HCT116 (cell line): Measurements from ENCODE around the gene CSTPP1. TPM values are rescaled to one million over a fixed set of nuclear protein-coding genes. Genes with fewer than 3 reads are reported as not detected.

ENCODE experiments used
- ATAC-seq: fragments of 200-7000 bp; cut with Tn5 transposase; 2 replicates; pipeline ENCODE4 v1.9.1; 2020; ENCODE audit warnings: mild to moderate bottlenecking, moderate library complexity
- BruUV-seq: library from RNA; stranded (reverse); fragments of 400-500 nt; replicated peaks from 2 replicates; lab custom pipeline; 2021; lab: Mats Ljungman, UMichigan
- CTCF ChIA-PET: fragments of 300-600 bp; sonication (Branson Sonifier 250); formaldehyde crosslinking; loops from one replicate; lab custom pipeline; 2021; ENCODE audit warnings: antibody characterized with exemption; lab: Charles Lee
- POLR2A ChIA-PET: fragments of 300-600, 350-600 bp; sonication (Branson Sonifier 250); formaldehyde crosslinking; loops from one replicate; lab custom pipeline; 2021; ENCODE audit warnings: antibody characterized with exemption; lab: Charles Lee
- RAD21 ChIA-PET, 2 experiments: fragments of 300-600 bp; sonication (Branson Sonifier 250); formaldehyde crosslinking; loops; one replicate each; lab custom pipeline; 2023; ENCODE audit warnings: low total read pairs in 2 of 2; ENCODE audit not compliant: uncharacterized antibody in 2 of 2, unreplicated experiment in 2 of 2, low non-redundant PET in 1 of 2; lab: Charles Lee
- DNase-seq: peaks from one replicate; pipeline ENCODE4 v3.0.0-alpha.2; 2010; ENCODE audit warnings: low read depth, low spot score
- H2AFZ ChIP-seq: fragments of 200-600 bp; shearing (Covaris generic), sonication (generic); 2 replicates; pipeline ENCODE4 v1.6.1; 2017; ENCODE audit warnings: low read depth, mixed run types, mixed read lengths, antibody characterized with exemption, low read length; ENCODE audit not compliant: poor library complexity, severe bottlenecking
- H3K27ac ChIP-seq: 2 replicates; pipeline ENCODE4 v1.5.1; 2012; ENCODE audit warnings: low read depth, low read length
- H3K27me3 ChIP-seq: fragments of 200-600 bp; sonication (generic); 2 replicates; pipeline ENCODE4 v1.6.1; 2016; ENCODE audit warnings: mixed run types, low read length, mixed read lengths; ENCODE audit not compliant: insufficient read depth
- H3K36me3 ChIP-seq, 2 experiments: fragments of 200-500 bp in 1 of 2; fragments of 200-600 bp in 1 of 2; sonication (Bioruptor generic) in 1 of 2; sonication (generic) in 1 of 2; 2 replicates each; pipeline versions ENCODE4 v1.5.1 to v1.6.1; 2014 to 2016; ENCODE audit warnings: low read length in 2 of 2, inconsistent platforms in 1 of 2, mixed read lengths in 1 of 2, mixed run types in 1 of 2; ENCODE audit not compliant: insufficient read depth in 2 of 2, control insufficient read depth in 1 of 2
- H3K4me1 ChIP-seq, 2 experiments: fragments of 200-600 bp in 1 of 2; sonication (generic) in 1 of 2; 2 replicates each; pipeline versions ENCODE4 v1.5.1 to v1.6.1; 2012 to 2017; ENCODE audit warnings: low read length in 2 of 2, inconsistent platforms in 1 of 2, mild to moderate bottlenecking in 1 of 2, mixed read lengths in 1 of 2, mixed run types in 1 of 2, moderate library complexity in 1 of 2; ENCODE audit not compliant: insufficient read depth in 2 of 2, control insufficient read depth in 1 of 2
- H3K4me2 ChIP-seq: fragments of 200-600 bp; sonication (generic); 2 replicates; pipeline ENCODE4 v1.6.1; 2017; ENCODE audit warnings: mixed run types, low read length, mixed read lengths
- H3K4me3 ChIP-seq, 2 experiments: fragments of 200-600 bp in 1 of 2; sonication (generic) in 1 of 2; replicated peaks in 1 of 2; 2 replicates each; pipeline ENCODE4 v1.5.1; 2011 to 2016; ENCODE audit warnings: low read length in 2 of 2, control low read depth in 1 of 2, low read depth in 1 of 2, mild to moderate bottlenecking in 1 of 2, mixed read lengths in 1 of 2, mixed run types in 1 of 2
- H3K79me2 ChIP-seq: fragments of 200-600 bp; sonication (generic); 2 replicates; pipeline ENCODE4 v1.6.1; 2017; ENCODE audit warnings: mild to moderate bottlenecking, mixed run types, low read length, moderate library complexity, mixed read lengths; ENCODE audit not compliant: insufficient read depth
- H3K9ac ChIP-seq: fragments of 200-600 bp; sonication (generic); 2 replicates; pipeline ENCODE4 v1.6.1; 2016; ENCODE audit warnings: low read length, mixed read lengths
- H3K9me2 ChIP-seq: fragments of 200-600 bp; sonication (generic), shearing (Covaris generic); 2 replicates; pipeline ENCODE4 v1.6.1; 2017; ENCODE audit warnings: mixed run types, mild to moderate bottlenecking, moderate library complexity; ENCODE audit not compliant: insufficient read depth
- H3K9me3 ChIP-seq, 2 experiments: fragments of 200-500 bp in 1 of 2; fragments of 200-600 bp in 1 of 2; sonication (Bioruptor generic) in 1 of 2; sonication (generic) in 1 of 2; 2 replicates each; pipeline ENCODE4 v1.6.1; 2014 to 2017; ENCODE audit warnings: low read length in 2 of 2, mixed read lengths in 2 of 2, inconsistent platforms in 1 of 2, low read depth in 1 of 2, mild to moderate bottlenecking in 1 of 2, mixed run types in 1 of 2, moderate library complexity in 1 of 2; ENCODE audit not compliant: control insufficient read depth in 1 of 2, insufficient read depth in 1 of 2
- H4K20me1 ChIP-seq: fragments of 200-600 bp; sonication (generic), shearing (Covaris generic); 2 replicates; pipeline ENCODE4 v1.6.1; 2017; ENCODE audit warnings: mixed run types, mild to moderate bottlenecking, moderate library complexity; ENCODE audit not compliant: insufficient read depth
- CBX3 ChIP-seq: IDR thresholded peaks from 2 replicates; pipeline ENCODE4 v1.6.1; 2012; ENCODE audit warnings: low read depth
- CEBPB ChIP-seq: IDR thresholded peaks from 2 replicates; pipeline ENCODE4 v1.6.1; 2012; ENCODE audit warnings: low read depth
- CTCF ChIP-seq, 3 experiments: fragments of 200-600 bp in 1 of 3; sonication (generic) in 1 of 3; IDR thresholded peaks in 2 of 3; conservative IDR thresholded peaks in 1 of 3; 2 replicates each; pipeline ENCODE4 v1.5.1; 2012 to 2017; ENCODE audit warnings: low read depth in 2 of 3, low read length in 2 of 3, antibody characterized with exemption in 1 of 3, borderline replicate concordance in 1 of 3, control low read depth in 1 of 3, mild to moderate bottlenecking in 1 of 3, mixed read lengths in 1 of 3, mixed run types in 1 of 3, moderate library complexity in 1 of 3; ENCODE audit not compliant: insufficient read depth in 1 of 3
- EGR1 ChIP-seq: IDR thresholded peaks from 2 replicates; pipeline ENCODE4 v1.6.1; 2012; ENCODE audit warnings: low read depth
- ELF1 ChIP-seq: IDR thresholded peaks from 2 replicates; pipeline ENCODE4 v1.6.1; 2012; ENCODE audit warnings: low read depth, borderline replicate concordance
- EZH2 ChIP-seq: fragments of 200-600 bp; sonication (generic); IDR thresholded peaks from 2 replicates; pipeline ENCODE4 v1.6.1; 2017; ENCODE audit warnings: antibody characterized with exemption, mixed run types
- FOSL1 ChIP-seq: IDR thresholded peaks from 2 replicates; pipeline ENCODE4 v1.6.1; 2012; ENCODE audit warnings: low read depth
- POLR2A ChIP-seq: IDR thresholded peaks from 2 replicates; pipeline ENCODE4 v1.7.0; 2011; ENCODE audit warnings: borderline replicate concordance; ENCODE audit not compliant: insufficient read depth, insufficient read length; ENCODE audit errors: extremely low read depth
- POLR2AphosphoS5 ChIP-seq: IDR thresholded peaks from 2 replicates; pipeline ENCODE4 v1.6.1; 2011; ENCODE audit warnings: mild to moderate bottlenecking, low read depth, low read length, moderate library complexity
- SIN3A ChIP-seq: IDR thresholded peaks from 2 replicates; pipeline ENCODE4 v1.6.1; 2012; ENCODE audit warnings: low read depth
- SP1 ChIP-seq: IDR thresholded peaks from 2 replicates; pipeline ENCODE4 v1.6.1; 2012; ENCODE audit warnings: low read depth
- SRF ChIP-seq: IDR thresholded peaks from 2 replicates; pipeline ENCODE4 v1.6.1; 2012; ENCODE audit warnings: low read depth
- TCF7L2 ChIP-seq: IDR thresholded peaks from 2 replicates; pipeline ENCODE4 v1.7.0; 2011; ENCODE audit warnings: borderline replicate concordance, inconsistent platforms; ENCODE audit not compliant: insufficient read depth, insufficient read length; ENCODE audit errors: extremely low read depth
- YY1 ChIP-seq: IDR thresholded peaks from 2 replicates; pipeline ENCODE4 v1.6.1; 2011; ENCODE audit warnings: low read length, low read depth, moderate library complexity, mild to moderate bottlenecking; ENCODE audit not compliant: insufficient replicate concordance; ENCODE audit errors: extremely low read depth
- ZBTB33 ChIP-seq: IDR thresholded peaks from 2 replicates; pipeline ENCODE4 v1.6.1; 2011; ENCODE audit warnings: mild to moderate bottlenecking, low read length, moderate library complexity; ENCODE audit not compliant: insufficient replicate concordance; ENCODE audit errors: extremely low read depth
- ZFX ChIP-seq: fragments of 450-650 bp; IDR thresholded peaks from 2 replicates; pipeline ENCODE4 v1.6.1; 2017
- intact Hi-C: fragments of 100-400 bp; cut with micrococcal nuclease; formaldehyde crosslinking; loops from 2 replicates; pipeline ENCODE4 v1.10.0; 2022
- total RNA-seq: library from RNA; stranded (reverse); gene quantifications from one replicate; pipeline ENCODE4 v1.2.1, GENCODE V29; 2021; ENCODE audit not compliant: unreplicated experiment
- TF ChIP-seq, protein P1 (sequence below): IDR thresholded peaks from 2 replicates; pipeline ENCODE4 v1.6.1; 2012; ENCODE audit warnings: low read depth
- TF ChIP-seq, protein P2 (sequence below): IDR thresholded peaks from 2 replicates; pipeline ENCODE4 v1.6.1; 2012
- TF ChIP-seq, protein P3 (sequence below): IDR thresholded peaks from 2 replicates; pipeline ENCODE4 v1.6.1; 2012

CSTPP1 gene
- total RNA-seq, 1 experiment from 2014 or later: 24.7 TPM

DNA sequence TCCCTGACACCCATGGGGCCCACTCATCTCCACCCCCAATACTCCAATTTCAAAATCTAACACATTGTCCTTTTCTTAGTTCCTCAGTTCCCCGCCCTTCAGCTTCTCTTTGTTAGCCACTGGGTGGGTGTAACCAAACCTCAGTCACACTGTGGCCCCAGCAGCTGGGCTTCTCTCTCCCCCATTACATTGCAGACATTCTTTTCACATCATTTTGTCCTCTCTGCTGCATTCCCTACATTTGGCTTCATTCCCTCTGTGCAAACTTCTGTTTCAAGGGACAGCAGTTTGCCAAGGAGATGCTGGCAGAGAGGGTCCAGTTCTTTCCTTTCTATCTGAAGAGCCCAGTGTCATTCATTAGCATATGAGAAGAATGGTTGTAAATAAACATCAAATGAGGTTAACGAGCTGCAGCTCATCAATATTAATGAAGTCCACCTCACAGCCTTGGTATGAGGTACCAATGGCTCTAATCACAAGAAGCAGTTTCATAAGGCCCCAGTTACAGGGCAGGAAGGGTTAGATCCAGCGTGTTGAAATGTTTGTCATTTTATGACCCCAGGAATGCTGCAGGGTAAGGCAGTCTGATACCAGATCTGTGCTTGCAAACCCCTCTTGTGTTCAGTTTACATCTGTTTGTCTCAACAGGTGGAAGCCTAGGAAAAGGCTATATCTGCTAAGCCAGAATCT lies 167.8 kb downstream of the CSTPP1 start:
- H3K36me3 ChIP-seq: no peaks in the 10 kb centered on the region
- H2AFZ ChIP-seq: no peak overlapping the region
- no TSS peak for BruUV-seq
- H3K9ac ChIP-seq: no peak overlapping the region
- intact Hi-C loops: no loop called here
- peaks cover 2 to 5% of the 10 kb centered on the region in 2 experiments; a peak in 2 of 4 replicates for H3K4me1 ChIP-seq
- RAD21 ChIA-PET: no interaction called here
- no peak overlapping the region for H3K4me2 ChIP-seq
- no peaks in the 10 kb centered on the region for H3K9me3 ChIP-seq
- H3K9me2 ChIP-seq: no peaks in the 10 kb centered on the region
- no peak for ATAC-seq
- H4K20me1 ChIP-seq: no peaks in the 10 kb centered on the region
- CTCF ChIA-PET: no interaction called here
- H3K27ac ChIP-seq: no peak overlapping the region
- no peak for DNase-seq
- no peaks in the 10 kb centered on the region for H3K79me2 ChIP-seq
- H3K4me3 ChIP-seq: no peak overlapping the region
- H3K27me3 ChIP-seq: no peaks in the 10 kb centered on the region
- POLR2A ChIA-PET: no interaction called here
- no peak for TF ChIP-seq SP1
- TF ChIP-seq EZH2: no peak
- TF ChIP-seq ZFX: no peak
- TF ChIP-seq CEBPB: no peak
- TF ChIP-seq POLR2AphosphoS5: no peak
- no peak for TF ChIP-seq EGR1
- no peak for TF ChIP-seq SRF
- TF ChIP-seq, protein P1, sequence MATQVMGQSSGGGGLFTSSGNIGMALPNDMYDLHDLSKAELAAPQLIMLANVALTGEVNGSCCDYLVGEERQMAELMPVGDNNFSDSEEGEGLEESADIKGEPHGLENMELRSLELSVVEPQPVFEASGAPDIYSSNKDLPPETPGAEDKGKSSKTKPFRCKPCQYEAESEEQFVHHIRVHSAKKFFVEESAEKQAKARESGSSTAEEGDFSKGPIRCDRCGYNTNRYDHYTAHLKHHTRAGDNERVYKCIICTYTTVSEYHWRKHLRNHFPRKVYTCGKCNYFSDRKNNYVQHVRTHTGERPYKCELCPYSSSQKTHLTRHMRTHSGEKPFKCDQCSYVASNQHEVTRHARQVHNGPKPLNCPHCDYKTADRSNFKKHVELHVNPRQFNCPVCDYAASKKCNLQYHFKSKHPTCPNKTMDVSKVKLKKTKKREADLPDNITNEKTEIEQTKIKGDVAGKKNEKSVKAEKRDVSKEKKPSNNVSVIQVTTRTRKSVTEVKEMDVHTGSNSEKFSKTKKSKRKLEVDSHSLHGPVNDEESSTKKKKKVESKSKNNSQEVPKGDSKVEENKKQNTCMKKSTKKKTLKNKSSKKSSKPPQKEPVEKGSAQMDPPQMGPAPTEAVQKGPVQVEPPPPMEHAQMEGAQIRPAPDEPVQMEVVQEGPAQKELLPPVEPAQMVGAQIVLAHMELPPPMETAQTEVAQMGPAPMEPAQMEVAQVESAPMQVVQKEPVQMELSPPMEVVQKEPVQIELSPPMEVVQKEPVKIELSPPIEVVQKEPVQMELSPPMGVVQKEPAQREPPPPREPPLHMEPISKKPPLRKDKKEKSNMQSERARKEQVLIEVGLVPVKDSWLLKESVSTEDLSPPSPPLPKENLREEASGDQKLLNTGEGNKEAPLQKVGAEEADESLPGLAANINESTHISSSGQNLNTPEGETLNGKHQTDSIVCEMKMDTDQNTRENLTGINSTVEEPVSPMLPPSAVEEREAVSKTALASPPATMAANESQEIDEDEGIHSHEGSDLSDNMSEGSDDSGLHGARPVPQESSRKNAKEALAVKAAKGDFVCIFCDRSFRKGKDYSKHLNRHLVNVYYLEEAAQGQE: no peak
- TF ChIP-seq POLR2A: no peak
- TF ChIP-seq, protein P2, sequence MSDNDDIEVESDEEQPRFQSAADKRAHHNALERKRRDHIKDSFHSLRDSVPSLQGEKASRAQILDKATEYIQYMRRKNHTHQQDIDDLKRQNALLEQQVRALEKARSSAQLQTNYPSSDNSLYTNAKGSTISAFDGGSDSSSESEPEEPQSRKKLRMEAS: no peak
- TF ChIP-seq YY1: no peak
- no peak for TF ChIP-seq ELF1
- no peak for TF ChIP-seq ZBTB33
- no peak for TF ChIP-seq FOSL1
- TF ChIP-seq CBX3: no peak
- no peak for TF ChIP-seq TCF7L2
- TF ChIP-seq SIN3A: no peak
- no peak for TF ChIP-seq CTCF (IDR thresholded peaks at IDR 0.05 in 2 of 3, conservative IDR thresholded peaks at IDR 0.05 in 1 of 3; ENCODE audit: borderline replicate concordance in 1 of 3, insufficient read depth in 1 of 3, low read depth in 2 of 3, low read length in 2 of 3)
- TF ChIP-seq, protein P3, sequence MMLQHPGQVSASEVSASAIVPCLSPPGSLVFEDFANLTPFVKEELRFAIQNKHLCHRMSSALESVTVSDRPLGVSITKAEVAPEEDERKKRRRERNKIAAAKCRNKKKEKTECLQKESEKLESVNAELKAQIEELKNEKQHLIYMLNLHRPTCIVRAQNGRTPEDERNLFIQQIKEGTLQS: no peak
